Loucy (cell line): Measurements from ENCODE around the gene ESF1.

Source experiments
- H2AFZ ChIP-seq: fragments of 200-600 bp; sonication (generic); 2 replicates; pipeline ENCODE4 v1.6.0; 2016; ENCODE audit warnings: antibody characterized with exemption, mild to moderate bottlenecking, low read length, moderate library complexity
- H3F3A ChIP-seq: fragments of 200-600 bp; 2 replicates; pipeline ENCODE4 v1.6.0; 2016; ENCODE audit warnings: antibody characterized with exemption, low read depth, mild to moderate bottlenecking
- H3K27me3 ChIP-seq: fragments of 200-600 bp; sonication (generic); 2 replicates; pipeline ENCODE4 v1.6.1; 2014; ENCODE audit warnings: low read length, mild to moderate bottlenecking; ENCODE audit not compliant: insufficient read depth, poor library complexity, severe bottlenecking
- H3K36me3 ChIP-seq: fragments of 200-600 bp; sonication (generic); 2 replicates; pipeline ENCODE4 v1.6.1; 2016; ENCODE audit warnings: low read length; ENCODE audit not compliant: insufficient read depth
- H3K4me1 ChIP-seq: fragments of 200-600 bp; sonication (generic); 2 replicates; pipeline ENCODE4 v1.5.1; 2014; ENCODE audit warnings: low read length, mild to moderate bottlenecking; ENCODE audit not compliant: insufficient read depth, poor library complexity, severe bottlenecking
- H3K4me2 ChIP-seq: fragments of 200-600 bp; sonication (generic); 2 replicates; pipeline ENCODE4 v1.6.0; 2014; ENCODE audit warnings: antibody characterized with exemption, low read length, low read depth, mild to moderate bottlenecking; ENCODE audit not compliant: poor library complexity, severe bottlenecking
- H3K4me3 ChIP-seq: fragments of 200-600 bp; sonication (generic); 2 replicates; pipeline ENCODE4 v1.5.1; 2014; ENCODE audit warnings: low read length, mild to moderate bottlenecking, mixed read lengths; ENCODE audit not compliant: poor library complexity, severe bottlenecking
- H3K79me2 ChIP-seq: fragments of 200-600 bp; sonication (generic); 2 replicates; pipeline ENCODE4 v1.6.1; 2014; ENCODE audit warnings: low read length; ENCODE audit not compliant: insufficient read depth
- H3K9ac ChIP-seq: fragments of 200-600 bp; sonication (generic); 2 replicates; pipeline ENCODE4 v1.6.0; 2014; ENCODE audit warnings: mild to moderate bottlenecking, low read depth, low read length, moderate library complexity; ENCODE audit not compliant: poor library complexity, severe bottlenecking
- H3K9me2 ChIP-seq: fragments of 200-600 bp; sonication (generic); replicated peaks from 2 replicates; pipeline ENCODE4 v1.6.1; 2016; ENCODE audit warnings: low read depth, low read length, mixed read lengths
- H3K9me3 ChIP-seq: fragments of 200-600 bp; sonication (generic); 2 replicates; pipeline ENCODE4 v1.6.1; 2014; ENCODE audit warnings: mild to moderate bottlenecking, antibody characterized with exemption, low read length, low read depth; ENCODE audit not compliant: insufficient read depth
- H4K20me1 ChIP-seq: fragments of 200-600 bp; sonication (generic); 2 replicates; pipeline ENCODE4 v1.6.0; 2014; ENCODE audit warnings: antibody characterized with exemption, low read length, mild to moderate bottlenecking; ENCODE audit not compliant: insufficient read depth, poor library complexity, severe bottlenecking
- CTCF ChIP-seq: fragments of 200-600 bp; sonication (generic); conservative IDR thresholded peaks from 2 replicates; pipeline ENCODE4 v1.5.1; 2014; ENCODE audit warnings: mild to moderate bottlenecking, antibody characterized with exemption, low read length
- EZH2phosphoT487 ChIP-seq: fragments of 200-600 bp; IDR thresholded peaks from 2 replicates; pipeline ENCODE4 v1.6.1; 2018; ENCODE audit warnings: antibody characterized with exemption, mild to moderate bottlenecking, moderate library complexity, borderline replicate concordance

The ESF1 gene

GRCh38 chr20:13684566-13685222, 100.0 kb downstream of the ESF1 start:
- H3K4me1 ChIP-seq = no peaks in the 10 kb centered on the region
- H2AFZ ChIP-seq = no peak overlapping the region
- no peak overlapping the region for H3K4me2 ChIP-seq

GRCh38 chr20:13683833-13684232, 100.9 kb downstream of the ESF1 start:
- H4K20me1 ChIP-seq = no peaks in the 10 kb centered on the region
- H3K27me3 ChIP-seq = no peaks in the 10 kb centered on the region
- TF ChIP-seq CTCF = no peak
- TF ChIP-seq EZH2phosphoT487 = no peak
- no peaks in the 10 kb centered on the region for H3K36me3 ChIP-seq
- H3F3A ChIP-seq = no peaks in the 10 kb centered on the region
- H3K9me3 ChIP-seq = no peaks in the 10 kb centered on the region
- H3K4me2 ChIP-seq = no peak overlapping the region
- H2AFZ ChIP-seq = no peak overlapping the region
- H3K79me2 ChIP-seq = no peaks in the 10 kb centered on the region
- H3K4me3 ChIP-seq = no peak overlapping the region
- no peak overlapping the region for H3K9ac ChIP-seq
- no peaks in the 10 kb centered on the region for H3K9me2 ChIP-seq
- no peaks in the 10 kb centered on the region for H3K4me1 ChIP-seq

More at GRCh38 chr20:13684566-13685222, 100.0 kb downstream of the ESF1 start:
- H3K79me2 ChIP-seq = no peaks in the 10 kb centered on the region
- TF ChIP-seq CTCF = no peak
- TF ChIP-seq EZH2phosphoT487 = no peak
- H3K9ac ChIP-seq = no peak overlapping the region
- H3K9me2 ChIP-seq = no peaks in the 10 kb centered on the region
- no peaks in the 10 kb centered on the region for H3F3A ChIP-seq
- H3K9me3 ChIP-seq = no peaks in the 10 kb centered on the region
- H3K4me3 ChIP-seq = no peak overlapping the region
- H3K27me3 ChIP-seq = no peaks in the 10 kb centered on the region
- H4K20me1 ChIP-seq = no peaks in the 10 kb centered on the region
- no peaks in the 10 kb centered on the region for H3K36me3 ChIP-seq

- Histone ChIP-seq H3K4me3 (no peak overlapping the region), H3K9me3 (no peaks in the 10 kb centered on the region), H2AFZ (no peak overlapping the region), H4K20me1 (no peaks in the 10 kb centered on the region), H3K4me2 (no peak overlapping the region), H3K36me3 (no peaks in the 10 kb centered on the region), H3F3A (no peaks in the 10 kb centered on the region), H3K4me1 (no peaks in the 10 kb centered on the region), H3K79me2 (no peaks in the 10 kb centered on the region), H3K9me2 (no peaks in the 10 kb centered on the region), H3K9ac (no peak overlapping the region), H3K27me3 (no peaks in the 10 kb centered on the region)
- TF ChIP-seq EZH2phosphoT487 = no peak
- TF ChIP-seq CTCF = no peak
These were observed 103.2 kb downstream of the ESF1 start for GRCh38 chr20:13681248-13682125.
